Measurements from ENCODE around the gene KATNB1. TPM values are rescaled to one million over a fixed set of nuclear protein-coding genes. Genes with fewer than 3 reads are reported as not detected.

Gene KATNB1
- total RNA-seq, 1 experiment from 2014 or later, result 32.2 TPM

GRCh38 chr16:57752203-57752580 lies 16.6 kb downstream of the KATNB1 start:
- TF ChIP-seq EGR1 (IDR thresholded peaks at IDR 0.05; ENCODE audit: low read depth) (no peak), SRF (IDR thresholded peaks at IDR 0.05; ENCODE audit: low read depth) (no peak), MAX (IDR thresholded peaks at IDR 0.05) (no peak), REST (IDR thresholded peaks at IDR 0.05; ENCODE audit: low read depth) (no peak), CEBPB (IDR thresholded peaks at IDR 0.05; ENCODE audit: low read depth) (no peak)
- H3K4me2 ChIP-seq (ENCODE audit: low read length), result no peak overlapping the region
- CTCF ChIA-PET, result no interaction called here

More at GRCh38 chr16:57752203-57752580, 16.6 kb downstream of the KATNB1 start:
- Histone ChIP-seq H2AFZ (ENCODE audit: low read depth, low read length, poor library complexity, severe bottlenecking) (no peak overlapping the region), H3K27me3 (ENCODE audit: insufficient read depth, low read length) (no peaks in the 10 kb centered on the region), H3K79me2 (ENCODE audit: insufficient read depth, low read length) (no peaks in the 10 kb centered on the region), H3K27ac (ENCODE audit: low read depth, low read length) (no peak overlapping the region), H3K9me2 (ENCODE audit: insufficient read depth) (no peaks in the 10 kb centered on the region), H3K4me1 (ENCODE audit: control insufficient read depth in 1 of 2, insufficient read depth in 2 of 2, low read length in 2 of 2) (no peaks in the 10 kb centered on the region), H3K4me3 (replicated peaks in 1 of 2; ENCODE audit: low read depth in 1 of 2, low read length in 2 of 2) (no peak overlapping the region), H3K9me3 (ENCODE audit: control insufficient read depth in 1 of 2, insufficient read depth in 1 of 2, low read depth in 1 of 2, low read length in 2 of 2) (no peaks in the 10 kb centered on the region), H3K9ac (ENCODE audit: low read length) (no peak overlapping the region), H4K20me1 (ENCODE audit: insufficient read depth) (no peaks in the 10 kb centered on the region), H3K36me3 (ENCODE audit: control insufficient read depth in 1 of 2, insufficient read depth in 2 of 2, low read length in 2 of 2) (no peaks in the 10 kb centered on the region)
- no peak for DNase-seq (ENCODE audit: low read depth, low spot score)
- RAD21 ChIA-PET (ENCODE audit: low non-redundant PET in 1 of 2, low total read pairs in 2 of 2, uncharacterized antibody in 2 of 2, unreplicated experiment in 2 of 2), result no interaction called here
- intact Hi-C loops (cut with micrococcal nuclease), result loop anchor here (10.0 kb wide), 1 partner anchor 143 kb away; no protein-coding TSS in a partner anchor
- no peak for ATAC-seq
- no TSS peak for BruUV-seq (replicated peaks)
- POLR2A ChIA-PET, result no interaction called here
